GM21447 (cell line): ENCODE data around the gene MUC4.

Experiments
- ATAC-seq: cut with Tn5 transposase; IDR thresholded peaks from one replicate; pipeline ENCODE4 v1.9.1; 2021; ENCODE audit not compliant: unreplicated experiment

The MUC4 gene, protein sequence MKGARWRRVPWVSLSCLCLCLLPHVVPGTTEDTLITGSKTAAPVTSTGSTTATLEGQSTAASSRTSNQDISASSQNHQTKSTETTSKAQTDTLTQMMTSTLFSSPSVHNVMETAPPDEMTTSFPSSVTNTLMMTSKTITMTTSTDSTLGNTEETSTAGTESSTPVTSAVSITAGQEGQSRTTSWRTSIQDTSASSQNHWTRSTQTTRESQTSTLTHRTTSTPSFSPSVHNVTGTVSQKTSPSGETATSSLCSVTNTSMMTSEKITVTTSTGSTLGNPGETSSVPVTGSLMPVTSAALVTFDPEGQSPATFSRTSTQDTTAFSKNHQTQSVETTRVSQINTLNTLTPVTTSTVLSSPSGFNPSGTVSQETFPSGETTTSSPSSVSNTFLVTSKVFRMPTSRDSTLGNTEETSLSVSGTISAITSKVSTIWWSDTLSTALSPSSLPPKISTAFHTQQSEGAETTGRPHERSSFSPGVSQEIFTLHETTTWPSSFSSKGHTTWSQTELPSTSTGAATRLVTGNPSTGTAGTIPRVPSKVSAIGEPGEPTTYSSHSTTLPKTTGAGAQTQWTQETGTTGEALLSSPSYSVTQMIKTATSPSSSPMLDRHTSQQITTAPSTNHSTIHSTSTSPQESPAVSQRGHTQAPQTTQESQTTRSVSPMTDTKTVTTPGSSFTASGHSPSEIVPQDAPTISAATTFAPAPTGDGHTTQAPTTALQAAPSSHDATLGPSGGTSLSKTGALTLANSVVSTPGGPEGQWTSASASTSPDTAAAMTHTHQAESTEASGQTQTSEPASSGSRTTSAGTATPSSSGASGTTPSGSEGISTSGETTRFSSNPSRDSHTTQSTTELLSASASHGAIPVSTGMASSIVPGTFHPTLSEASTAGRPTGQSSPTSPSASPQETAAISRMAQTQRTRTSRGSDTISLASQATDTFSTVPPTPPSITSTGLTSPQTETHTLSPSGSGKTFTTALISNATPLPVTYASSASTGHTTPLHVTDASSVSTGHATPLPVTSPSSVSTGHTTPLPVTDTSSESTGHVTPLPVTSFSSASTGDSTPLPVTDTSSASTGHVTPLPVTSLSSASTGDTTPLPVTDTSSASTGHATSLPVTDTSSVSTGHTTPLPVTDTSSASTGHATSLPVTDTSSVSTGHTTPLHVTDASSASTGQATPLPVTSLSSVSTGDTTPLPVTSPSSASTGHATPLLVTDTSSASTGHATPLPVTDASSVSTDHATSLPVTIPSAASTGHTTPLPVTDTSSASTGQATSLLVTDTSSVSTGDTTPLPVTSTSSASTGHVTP (N-terminal part only)

DNA sequence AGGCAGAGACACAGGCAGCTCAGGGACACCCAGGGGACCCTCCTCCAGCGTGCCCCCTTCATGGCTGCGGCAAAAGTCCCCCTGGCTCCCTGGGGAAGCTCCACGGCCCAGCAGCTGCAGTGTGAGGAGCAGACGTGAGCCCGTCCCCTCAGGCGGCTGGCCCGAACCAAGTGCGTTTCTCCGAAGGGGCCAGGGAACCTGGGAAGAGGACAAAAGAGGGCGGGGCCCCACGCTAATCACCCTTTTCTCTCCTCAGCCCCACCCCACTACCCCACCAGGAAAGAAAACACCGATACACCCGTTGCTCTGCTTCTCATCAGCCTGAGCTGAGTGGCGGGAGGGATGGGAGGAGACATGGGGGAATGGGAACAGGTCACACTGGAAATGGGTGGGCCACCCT lies at the start of gene MUC4:
Gene MUC4, minus strand, starts transcription at position 174 of the 400 bp plus-strand sequence. Its CDS starts 112 bp downstream, at position 62.
- ATAC-seq: no peak

DNA sequence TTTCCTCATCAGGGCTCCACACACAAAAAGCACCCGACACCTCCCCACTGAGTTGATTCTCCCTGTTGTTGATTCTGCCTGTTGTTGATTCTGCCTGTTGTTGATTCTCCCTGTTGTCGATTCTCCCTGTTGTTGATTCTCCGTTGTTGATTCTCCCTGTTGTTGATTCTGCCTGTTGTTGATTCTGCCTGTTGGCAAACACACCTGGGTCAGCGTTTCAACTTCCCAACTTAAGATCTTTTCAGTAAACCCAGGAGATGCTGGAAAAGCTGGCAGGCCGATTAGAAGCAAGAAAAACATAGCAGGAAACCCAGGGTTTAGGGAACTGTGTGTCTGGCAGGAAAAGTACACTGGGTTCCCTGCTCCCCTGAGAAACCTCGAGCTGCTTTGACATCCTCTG lies 48.7 kb upstream of the MUC4 start:
- ATAC-seq: no peak

DNA sequence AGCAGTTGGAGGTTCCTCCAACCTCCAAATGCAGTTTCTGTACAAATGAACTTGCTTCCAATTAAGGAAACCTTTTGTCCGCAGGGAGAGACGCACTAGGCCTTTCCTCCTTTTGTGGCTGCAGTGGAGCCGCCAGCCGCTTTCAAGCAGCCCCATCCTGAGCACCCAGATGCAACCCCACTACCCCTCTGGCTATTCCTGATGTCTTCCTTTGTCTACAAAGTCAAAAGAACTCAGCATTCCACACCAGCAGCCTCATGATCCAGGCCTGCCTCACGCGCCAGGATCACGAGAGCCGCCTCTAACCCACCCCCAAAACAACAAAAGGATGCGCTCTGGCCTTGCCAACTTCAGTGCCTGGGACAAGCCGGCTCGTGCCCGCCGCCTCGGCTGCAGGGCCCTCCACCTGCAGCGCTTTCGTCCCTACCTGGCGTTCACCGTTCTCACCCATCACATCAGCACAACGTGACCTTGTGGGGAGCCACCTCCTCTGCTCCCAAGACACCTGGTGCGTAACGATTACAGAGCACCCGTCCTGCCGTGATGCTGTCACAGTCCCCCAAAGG lies 48.2 kb upstream of the MUC4 start:
- ATAC-seq: no peak

DNA sequence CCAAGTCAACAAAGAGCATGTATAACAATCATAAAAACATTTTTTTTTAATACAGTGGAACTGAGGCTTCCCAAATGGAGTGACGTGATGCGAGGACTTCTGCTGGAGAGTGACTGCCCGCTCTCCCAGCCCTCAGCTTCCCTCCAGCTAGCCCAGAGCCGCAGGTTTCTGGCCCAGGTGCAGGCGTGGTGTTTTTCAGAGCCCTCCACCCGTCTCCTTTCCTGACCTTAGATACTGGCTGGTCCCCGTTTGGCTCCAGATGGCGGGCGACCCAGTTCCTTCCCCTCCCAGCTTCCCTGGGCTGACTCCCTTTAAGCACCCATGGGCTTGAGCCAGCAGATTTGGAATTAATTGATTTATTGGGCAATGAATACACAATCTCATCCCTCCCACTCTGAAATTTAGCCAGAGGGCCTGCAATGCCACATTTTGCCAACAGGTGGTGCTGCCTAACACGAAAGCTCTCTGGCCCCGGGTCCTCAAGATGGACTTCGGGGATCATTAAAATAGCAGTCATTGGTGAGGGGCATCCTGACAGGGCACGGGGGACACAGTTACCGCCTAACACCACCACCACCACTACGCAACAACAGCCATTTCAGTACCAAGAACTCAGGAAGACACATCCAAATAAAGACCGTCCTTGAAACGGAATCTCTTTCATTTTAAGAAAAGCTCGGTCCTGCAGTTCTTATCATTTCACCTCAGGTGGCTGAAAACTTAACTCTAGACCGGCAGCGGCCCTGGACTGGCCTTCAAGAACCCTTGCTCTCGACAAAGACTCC lies 47.5 kb upstream of the MUC4 start:
- ATAC-seq: no peak

DNA sequence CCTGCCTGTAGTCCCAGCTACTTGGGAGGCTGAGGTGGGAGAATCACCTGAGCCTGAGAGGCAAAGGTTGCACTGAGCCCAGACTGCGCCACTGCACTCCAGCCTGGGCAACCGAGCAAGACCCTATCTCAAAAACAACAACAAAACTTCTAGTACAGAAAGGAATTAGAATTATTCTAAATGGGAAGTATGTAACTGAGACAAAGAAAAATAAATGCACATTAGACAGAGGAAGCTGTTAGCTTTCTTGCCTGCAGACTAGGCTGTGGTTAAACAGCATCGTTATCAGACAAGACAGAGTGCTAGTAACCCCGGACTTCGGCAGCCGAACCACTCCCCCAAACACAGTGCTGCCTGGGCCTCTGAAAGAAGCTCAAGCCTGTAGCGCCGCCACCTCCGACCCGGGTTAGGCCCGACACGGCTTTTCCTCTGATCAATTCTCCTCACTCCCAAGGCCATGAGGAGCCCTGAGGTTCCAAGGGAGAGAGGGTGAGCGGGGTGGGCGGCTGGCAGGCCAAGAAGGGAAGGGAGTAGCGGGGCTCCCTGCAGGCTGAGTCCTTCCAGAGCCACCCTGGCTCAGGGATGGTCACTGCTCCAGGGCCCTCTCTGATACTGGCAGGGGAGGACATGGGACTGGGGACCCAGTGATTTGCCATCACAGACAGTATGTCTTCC lies 44.8 kb upstream of the MUC4 start:
- ATAC-seq: no peak

DNA sequence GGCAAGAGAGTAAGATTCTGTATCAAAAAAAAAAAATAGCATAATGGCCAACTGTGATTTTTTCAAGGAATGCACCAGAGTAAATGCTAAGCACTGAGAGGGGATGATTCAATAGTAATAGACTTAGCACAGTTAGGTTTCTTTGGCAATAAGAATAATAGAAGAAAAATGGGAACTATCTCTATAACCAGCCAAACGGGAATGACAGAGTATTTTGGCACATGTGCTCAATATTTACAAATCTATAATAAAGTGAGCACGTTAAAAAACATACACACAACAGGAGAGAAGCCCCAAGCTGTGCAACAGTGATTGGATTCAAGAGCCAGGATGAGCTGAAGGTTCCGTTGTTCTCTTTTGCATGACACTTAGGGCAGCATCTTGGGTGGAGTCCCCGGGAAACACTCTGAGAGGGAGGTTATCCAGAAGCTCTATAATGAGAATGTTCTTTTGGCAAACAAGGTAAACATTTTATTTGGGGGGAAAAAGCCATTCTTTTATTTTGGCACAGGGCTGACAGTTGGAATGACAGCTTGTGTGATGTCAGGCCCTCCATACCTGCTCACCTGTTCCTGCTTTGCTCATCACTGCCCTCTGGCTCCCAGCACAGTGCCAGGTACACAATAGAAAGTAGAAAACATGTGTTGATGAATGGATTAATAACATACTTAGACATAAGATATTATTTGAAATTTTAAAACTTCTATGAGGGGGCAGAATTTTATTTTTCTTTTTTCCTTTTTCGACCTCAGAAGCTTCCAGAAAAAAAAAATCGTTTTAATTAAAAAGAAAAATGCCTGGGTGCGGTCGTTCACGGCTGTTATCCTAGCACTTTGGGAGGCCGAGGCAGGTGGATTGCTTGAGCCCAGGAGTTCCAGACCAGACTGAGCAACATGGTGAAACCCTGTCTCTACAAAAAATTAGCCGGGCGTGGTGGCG lies 44.0 kb upstream of the MUC4 start:
- ATAC-seq: no peak

DNA sequence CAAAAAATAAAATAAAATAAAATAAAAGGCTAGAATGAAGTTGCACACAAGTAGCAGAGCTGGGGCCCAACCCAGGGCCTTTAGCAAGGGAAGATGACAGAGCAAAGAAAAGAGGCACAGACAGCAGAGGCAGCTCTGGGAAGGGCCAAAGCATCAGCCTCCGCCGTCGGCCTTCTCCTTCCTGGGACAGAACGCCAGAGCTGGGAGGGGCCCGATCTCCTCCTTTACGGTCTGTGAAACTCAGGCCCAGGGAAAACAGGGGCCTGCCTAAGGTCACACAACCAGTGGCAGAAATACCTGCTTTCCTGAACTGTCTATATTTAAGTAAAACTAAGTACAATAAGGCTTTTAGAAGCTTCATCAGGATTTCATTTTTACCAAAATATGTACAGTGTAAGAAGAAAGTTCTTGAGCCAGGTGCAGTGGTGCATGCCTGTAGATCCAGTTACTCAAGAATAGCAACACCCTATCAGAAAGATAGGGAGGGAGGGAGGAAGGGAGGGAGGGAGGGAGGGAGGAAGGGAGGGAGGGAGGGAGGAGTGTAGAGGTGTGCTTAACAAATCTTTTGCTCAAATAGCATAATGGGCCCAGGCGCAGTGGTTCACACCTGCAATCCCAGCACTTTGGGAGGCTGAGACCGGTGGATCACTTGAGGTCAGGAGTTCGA lies 43.0 kb upstream of the MUC4 start:
- ATAC-seq: no peak

DNA sequence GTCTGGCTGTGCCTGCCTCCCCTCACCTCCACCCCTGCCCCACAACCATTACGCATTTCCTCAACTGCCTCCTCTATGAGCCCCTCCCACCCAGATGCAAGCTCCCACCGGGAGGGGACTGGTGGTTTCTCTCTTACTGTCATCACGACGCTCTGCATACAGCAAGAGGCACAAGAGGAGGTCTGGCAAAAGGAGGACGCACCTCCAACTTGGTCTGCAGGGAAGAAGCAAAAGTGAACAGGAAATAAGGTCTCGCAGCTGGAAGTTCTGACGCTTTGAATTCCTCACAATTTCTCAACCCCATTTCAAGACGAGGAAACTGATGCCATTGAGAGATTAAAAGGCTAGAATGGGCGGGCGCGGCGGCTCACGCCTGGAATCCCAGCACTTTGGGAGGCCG lies 42.3 kb upstream of the MUC4 start:
- no peak for ATAC-seq

DNA sequence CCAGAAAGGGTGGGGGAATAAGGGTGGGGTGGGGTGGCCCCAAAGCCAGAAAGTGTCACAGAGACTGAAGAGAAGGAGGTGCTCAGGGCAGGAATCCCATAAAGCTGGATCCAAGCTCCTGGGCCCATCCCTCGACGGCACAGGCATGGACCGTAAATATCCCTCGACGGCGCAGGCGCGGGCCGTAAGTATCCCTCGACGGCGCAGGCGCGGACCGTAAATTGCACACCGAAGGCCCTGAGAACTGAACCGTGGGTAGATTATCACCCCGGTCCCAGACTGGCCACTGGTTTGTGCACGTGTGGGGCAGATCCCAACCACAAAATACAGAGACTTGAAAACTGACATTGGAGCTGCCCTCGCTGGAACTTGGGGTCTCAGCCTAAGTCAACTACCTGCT lies 41.3 kb upstream of the MUC4 start:
- ATAC-seq: no peak

DNA sequence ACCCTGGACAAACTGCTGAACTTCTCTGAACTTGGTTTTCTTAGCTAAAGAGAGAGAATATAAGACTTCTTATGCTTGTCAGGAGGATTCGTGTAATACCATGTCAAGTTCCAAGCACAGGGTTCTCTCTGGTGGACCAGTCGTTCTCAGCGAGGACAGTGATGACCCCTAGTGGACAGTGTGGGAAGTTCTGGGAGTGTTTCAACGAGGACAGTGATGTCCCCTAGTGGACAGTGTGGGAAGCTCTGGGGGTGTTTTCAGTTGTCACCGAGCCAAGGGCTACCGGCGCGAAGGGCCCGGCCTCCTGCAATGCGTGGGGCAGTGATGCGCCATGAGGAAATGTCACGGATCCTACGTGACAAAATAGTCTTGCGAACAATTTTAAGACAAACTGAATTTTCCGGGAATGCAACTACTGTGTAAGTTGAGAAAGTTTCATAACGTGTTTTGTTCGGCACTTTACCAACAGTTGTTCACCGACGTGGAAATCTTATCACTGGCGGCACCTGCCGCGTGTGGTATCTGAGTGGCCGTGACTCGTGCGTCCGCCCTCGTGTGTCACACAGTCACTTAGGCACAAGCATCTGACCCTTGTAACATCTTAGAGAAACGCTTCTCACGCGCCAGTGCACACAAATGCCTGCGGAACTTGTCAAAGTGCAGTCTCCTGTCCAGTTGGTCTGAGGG lies 39.3 kb upstream of the MUC4 start:
- ATAC-seq: peak; percentile 92

DNA sequence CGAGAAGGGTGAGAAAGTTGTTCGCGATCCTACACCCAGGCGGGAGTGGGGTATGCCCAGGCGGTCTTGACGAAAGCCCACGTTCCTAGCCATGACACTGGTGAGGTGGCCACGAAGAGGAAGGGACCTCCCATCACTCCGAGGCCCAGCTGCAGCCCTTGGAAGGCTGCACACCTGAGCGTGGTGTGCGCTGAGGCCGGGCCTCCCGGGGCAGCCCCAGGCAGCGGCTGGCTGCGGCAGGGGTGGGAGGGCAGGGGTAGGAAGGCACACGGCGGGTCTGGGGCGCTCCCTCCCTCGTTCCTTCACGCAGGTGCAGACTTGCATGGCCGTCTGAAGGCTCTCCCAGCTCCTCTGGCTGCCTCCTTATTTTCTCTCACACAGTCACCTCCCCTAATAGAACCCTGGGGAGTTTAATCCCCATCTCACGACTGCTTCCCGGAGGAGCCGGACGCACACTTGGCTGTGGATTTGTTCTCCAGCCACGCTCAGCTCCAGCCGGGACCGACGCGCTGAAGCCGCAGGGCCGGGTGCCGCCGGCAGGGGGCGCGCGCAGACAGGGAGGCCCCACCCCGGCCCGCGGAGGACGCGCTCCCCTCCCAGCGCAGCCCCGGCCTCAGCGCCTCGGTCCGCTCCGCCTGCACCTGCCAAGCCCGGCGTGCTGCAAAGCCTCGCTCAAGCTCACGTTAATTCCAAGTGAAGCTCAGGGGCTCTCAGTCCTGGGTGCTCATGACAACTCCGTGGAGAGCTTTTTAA lies 37.8 kb upstream of the MUC4 start:
- ATAC-seq: no peak

DNA sequence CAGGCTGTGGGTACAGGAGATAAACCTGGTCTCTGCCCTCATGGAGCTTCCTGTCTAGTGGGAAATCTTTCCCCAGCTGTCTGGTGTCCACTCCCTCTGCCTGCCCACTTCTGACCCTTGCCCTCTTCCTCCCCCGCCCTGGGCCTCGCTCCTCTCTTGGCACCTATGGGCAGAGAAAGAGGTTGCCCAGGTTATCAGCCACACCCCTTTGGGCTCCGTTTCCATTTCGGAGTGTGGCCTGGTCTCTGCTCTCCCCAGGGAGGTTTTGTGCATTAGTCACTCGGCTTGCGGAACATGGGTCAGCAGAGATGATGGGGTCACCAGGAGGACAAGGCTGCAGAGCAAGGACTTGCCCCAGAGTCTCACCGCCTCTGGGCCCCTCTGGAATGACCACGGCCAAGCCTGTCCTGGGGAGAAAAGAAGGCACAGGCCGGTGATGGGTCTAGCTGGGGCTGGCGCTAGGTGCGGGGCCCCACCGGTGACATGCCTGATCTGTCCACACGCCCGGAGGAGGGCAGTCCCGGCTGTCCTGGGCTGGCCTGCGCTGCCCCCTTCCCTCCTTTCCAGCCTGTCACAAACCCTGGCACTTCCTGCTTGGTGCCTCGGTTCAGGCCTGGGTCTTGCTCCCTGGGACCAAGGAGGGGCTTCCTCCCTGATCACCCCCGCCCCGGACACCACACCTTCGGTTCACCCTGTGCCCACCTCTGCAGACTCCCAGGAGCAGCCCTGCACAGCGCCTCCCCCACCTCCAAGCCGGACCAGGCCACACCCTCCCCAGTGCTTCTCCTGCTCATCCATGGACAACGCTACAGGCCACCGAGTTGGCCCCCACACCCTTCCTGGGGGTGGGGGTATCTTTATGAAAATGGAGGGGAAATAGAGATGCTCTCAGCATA lies 35.6 kb upstream of the MUC4 start:
- no peak for ATAC-seq

DNA sequence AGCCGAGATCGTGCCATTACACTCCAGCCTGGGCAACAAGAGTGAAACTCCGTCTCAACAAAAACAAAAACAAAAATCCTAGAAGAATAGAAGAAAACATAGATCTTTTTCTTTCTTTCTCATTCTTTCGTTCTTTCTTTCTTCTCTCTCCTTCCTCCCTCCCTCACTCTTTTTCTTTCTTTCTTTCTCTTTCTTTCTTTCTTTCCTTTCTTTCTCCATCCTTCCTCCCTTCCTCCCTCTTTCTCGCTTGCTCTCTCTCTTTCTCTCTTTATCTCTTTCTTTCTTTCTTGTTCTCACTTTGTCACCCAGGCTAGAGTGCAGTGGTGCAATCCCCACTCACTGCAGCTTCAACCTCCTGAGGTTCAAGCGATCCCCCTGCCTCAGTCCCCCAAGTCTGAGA lies 33.8 kb upstream of the MUC4 start:
- ATAC-seq: no peak

DNA sequence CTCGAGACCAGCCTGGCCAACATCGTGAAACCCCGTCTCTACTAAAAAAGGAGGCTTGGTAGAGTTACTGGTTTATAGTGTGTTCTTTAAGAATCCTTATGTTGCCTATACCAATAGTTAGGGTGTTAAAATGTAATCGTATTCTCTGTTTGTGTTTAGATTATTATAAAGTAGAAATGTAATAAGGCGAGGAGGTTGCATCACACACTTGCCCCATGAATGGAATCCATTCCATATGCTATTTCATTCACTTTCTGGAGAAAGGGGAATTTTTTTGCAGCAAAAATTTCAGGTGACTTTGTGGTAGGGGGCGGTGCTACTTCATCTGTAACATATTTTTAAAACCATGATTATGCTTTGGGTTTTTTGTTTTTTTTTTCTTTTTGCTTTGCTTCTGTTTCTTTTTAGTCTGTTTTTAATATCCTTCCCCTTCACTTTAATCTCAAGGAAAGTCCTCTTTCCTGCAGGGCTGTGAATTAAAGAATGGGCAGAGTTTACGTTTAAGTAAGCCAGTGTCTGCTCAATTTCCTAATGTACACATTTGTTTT lies 33.0 kb upstream of the MUC4 start:
- ATAC-seq: no peak

DNA sequence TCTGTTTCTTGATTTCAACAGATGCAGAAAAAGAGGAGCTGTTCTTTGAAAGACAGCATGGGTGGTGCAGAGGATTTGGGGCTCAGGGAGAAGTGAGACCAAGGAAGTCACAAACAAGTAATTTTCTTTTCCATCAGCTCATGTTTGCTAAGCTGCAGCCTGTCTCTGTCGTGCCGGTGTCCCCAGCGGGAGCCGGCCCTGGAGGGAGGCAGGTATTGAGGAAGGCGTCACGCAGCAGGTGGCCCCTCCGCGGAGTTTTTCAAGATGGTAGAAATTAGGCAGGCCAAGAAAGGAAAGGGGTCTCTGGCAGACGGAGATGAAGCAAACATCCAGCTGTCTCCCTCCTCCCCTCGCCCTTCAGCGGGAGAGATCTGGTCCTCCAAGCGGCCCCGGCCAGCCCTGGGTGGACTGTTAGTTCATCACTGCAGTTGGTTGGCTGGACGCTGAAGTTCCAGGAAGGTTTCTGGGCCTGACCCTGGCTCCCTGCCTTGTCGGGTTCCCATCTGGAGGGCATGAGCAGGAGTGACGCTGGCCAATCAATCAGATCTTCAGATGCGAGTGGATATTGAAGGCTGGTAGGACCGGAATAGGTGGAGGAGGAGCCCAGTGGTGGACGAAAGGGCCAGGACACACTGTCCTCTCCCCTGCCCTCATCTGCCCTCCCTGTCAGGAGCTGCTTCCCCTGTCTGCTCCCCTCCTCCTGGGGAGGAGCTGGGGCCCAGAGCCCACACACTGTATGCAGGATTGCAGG lies 27.7 kb upstream of the MUC4 start:
- ATAC-seq: peak; percentile 7
